ENCODE data around the gene SLC25A25.
A peak's percentile ranks its signal among the peaks of the same experiment; 100 is the strongest.

SLC25A25 gene

DNA sequence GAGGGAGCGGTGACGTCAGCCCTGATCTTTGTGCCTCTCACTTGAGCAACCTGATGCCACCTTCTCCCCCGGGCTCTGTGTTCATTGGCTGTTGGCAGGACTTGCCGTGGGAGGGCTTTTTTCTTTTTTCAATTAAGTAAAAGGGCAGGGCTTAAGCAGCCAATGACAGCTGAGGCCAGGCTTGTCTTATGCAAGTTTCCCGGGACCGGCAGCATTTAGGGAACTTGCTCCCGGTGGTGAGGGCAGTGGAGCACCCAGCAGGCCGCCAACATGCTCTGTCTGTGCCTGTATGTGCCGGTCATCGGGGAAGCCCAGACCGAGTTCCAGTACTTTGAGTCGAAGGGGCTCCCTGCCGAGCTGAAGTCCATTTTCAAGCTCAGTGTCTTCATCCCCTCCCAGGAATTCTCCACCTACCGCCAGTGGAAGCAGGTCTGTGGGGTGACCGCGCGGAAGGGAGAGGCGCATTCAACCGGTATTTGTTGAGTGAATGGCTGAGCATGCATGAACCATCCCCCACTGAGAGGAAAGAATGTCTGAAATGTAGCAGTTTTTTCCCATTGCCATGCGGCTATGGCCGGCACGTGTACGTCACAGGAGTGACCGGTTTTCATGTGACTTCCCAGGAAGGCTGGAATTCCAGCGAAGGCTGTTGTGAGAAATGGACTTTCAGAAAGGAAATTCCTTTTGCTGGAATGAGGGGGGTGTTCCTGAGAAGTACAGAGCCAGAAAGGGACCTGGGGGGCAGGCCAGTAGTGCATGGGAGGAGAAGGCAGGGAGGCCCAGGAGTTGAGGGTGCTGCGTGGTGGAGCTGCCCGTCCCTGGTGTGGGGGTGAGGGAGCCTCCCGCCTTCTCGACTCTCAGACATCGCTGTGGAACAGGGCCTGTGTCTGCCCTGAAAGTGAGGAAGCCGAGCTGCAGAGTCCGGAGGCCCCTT is 30.5 kb downstream of the SLC25A25 start:
- peaks cover 37 to 43% of the 10 kb centered on the region in 2 experiments for H3K4me1 ChIP-seq (ENCODE audit: control insufficient read depth in 1 of 2, insufficient read depth in 1 of 2, low read depth in 1 of 2, low read length in 1 of 2)
- peak overlapping the region; percentile 26 to 42 for H3K4me3 ChIP-seq (ENCODE audit: low read depth in 1 of 2, low read length in 1 of 2)
- H3K27me3 ChIP-seq, result no peaks in the 10 kb centered on the region
- TF ChIP-seq, protein P1, sequence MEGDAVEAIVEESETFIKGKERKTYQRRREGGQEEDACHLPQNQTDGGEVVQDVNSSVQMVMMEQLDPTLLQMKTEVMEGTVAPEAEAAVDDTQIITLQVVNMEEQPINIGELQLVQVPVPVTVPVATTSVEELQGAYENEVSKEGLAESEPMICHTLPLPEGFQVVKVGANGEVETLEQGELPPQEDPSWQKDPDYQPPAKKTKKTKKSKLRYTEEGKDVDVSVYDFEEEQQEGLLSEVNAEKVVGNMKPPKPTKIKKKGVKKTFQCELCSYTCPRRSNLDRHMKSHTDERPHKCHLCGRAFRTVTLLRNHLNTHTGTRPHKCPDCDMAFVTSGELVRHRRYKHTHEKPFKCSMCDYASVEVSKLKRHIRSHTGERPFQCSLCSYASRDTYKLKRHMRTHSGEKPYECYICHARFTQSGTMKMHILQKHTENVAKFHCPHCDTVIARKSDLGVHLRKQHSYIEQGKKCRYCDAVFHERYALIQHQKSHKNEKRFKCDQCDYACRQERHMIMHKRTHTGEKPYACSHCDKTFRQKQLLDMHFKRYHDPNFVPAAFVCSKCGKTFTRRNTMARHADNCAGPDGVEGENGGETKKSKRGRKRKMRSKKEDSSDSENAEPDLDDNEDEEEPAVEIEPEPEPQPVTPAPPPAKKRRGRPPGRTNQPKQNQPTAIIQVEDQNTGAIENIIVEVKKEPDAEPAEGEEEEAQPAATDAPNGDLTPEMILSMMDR (IDR thresholded peaks at IDR 0.05), result peak; percentile 13
- peak overlapping the region; percentile 77 for H3K27ac ChIP-seq
- H3K9me3 ChIP-seq, result no peaks in the 10 kb centered on the region
- H3K36me3 ChIP-seq, result peaks cover 27% of the 10 kb centered on the region

GRCh38 chr9:128099231-128099931 is 31.3 kb downstream of the SLC25A25 start:
- H3K4me1 ChIP-seq (ENCODE audit: control insufficient read depth in 1 of 2, insufficient read depth in 1 of 2, low read depth in 1 of 2, low read length in 1 of 2), result peaks cover 31 to 35% of the 10 kb centered on the region in 2 experiments
- H3K27ac ChIP-seq, result peak overlapping the region; percentile 77
- H3K4me3 ChIP-seq (ENCODE audit: low read depth in 1 of 2, low read length in 1 of 2), result no peak overlapping the region
- TF ChIP-seq, protein P1 (IDR thresholded peaks at IDR 0.05), result no peak
- H3K27me3 ChIP-seq, result no peaks in the 10 kb centered on the region
- H3K9me3 ChIP-seq, result no peaks in the 10 kb centered on the region
- peaks cover 36% of the 10 kb centered on the region for H3K36me3 ChIP-seq

DNA sequence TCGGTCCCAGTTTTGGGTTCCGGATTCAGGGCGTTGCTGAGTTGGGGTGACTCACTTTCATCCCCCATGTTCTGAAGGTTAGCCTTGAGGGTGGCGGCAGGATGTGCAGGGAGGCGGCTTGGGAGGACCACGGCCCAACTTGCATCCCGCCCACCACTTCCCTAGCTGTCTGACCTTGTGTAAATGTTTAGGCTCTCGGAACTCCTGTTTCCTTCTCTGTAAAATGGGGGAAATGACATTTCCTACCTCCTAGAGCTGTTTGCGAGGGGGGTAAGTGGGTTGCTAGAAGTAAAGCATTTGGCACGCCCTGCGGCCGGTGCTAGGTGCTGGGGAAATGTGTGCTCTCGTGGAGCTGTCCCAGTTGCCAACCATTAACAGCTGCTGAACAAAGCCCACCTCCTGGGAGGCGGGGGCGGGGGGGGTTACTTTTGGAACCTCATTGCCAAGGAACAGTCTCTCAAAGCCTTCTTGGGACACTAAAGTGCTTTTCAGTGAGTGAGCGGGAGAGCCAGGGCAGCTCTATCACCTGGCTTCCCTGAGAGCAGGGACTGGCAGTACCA is 32.0 kb downstream of the SLC25A25 start:
- TF ChIP-seq, protein P1 (IDR thresholded peaks at IDR 0.05), result no peak
- no peak overlapping the region for H3K4me3 ChIP-seq (ENCODE audit: low read depth in 1 of 2, low read length in 1 of 2)
- peaks cover 37% of the 10 kb centered on the region for H3K36me3 ChIP-seq
- H3K27me3 ChIP-seq, result no peaks in the 10 kb centered on the region
- H3K4me1 ChIP-seq (ENCODE audit: control insufficient read depth in 1 of 2, insufficient read depth in 1 of 2, low read depth in 1 of 2, low read length in 1 of 2), result peaks cover 25 to 28% of the 10 kb centered on the region in 2 experiments
- H3K9me3 ChIP-seq, result no peaks in the 10 kb centered on the region
- H3K27ac ChIP-seq, result no peak overlapping the region

- Histone ChIP-seq H3K4me1 (ENCODE audit: control insufficient read depth in 1 of 2, insufficient read depth in 1 of 2, low read depth in 1 of 2, low read length in 1 of 2) (peaks cover 24% of the 10 kb centered on the region in 2 experiments), H3K4me3 (ENCODE audit: low read depth in 1 of 2, low read length in 1 of 2) (no peak overlapping the region), H3K36me3 (peaks cover 41% of the 10 kb centered on the region), H3K27ac (no peak overlapping the region), H3K27me3 (no peaks in the 10 kb centered on the region), H3K9me3 (no peaks in the 10 kb centered on the region)
- TF ChIP-seq, protein P1 (IDR thresholded peaks at IDR 0.05), result no peak
These were observed 32.5 kb downstream of the SLC25A25 start for GRCh38 chr9:128100581-128100980.

DNA sequence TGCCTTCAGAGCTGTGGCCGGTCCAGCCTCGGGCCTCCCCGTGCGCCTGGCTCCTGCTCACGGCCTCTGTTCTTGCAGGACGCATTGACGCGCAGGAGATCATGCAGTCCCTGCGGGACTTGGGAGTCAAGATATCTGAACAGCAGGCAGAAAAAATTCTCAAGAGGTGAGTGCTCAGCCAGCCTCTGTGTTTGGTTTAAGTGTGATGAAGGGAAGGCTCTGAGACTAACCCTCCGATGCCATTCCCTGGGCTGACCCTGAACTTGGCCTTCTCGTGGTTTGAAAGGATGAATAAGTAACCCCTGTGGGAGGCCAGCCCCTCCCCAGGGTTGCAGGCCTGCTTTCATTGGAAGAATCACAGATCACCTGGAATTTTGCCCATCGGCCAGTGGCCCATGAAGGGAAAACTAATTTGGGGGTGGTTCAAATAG is 33.2 kb downstream of the SLC25A25 start:
- Histone ChIP-seq H3K27ac (no peak overlapping the region), H3K9me3 (no peaks in the 10 kb centered on the region), H3K36me3 (peaks cover 48% of the 10 kb centered on the region), H3K4me1 (ENCODE audit: control insufficient read depth in 1 of 2, insufficient read depth in 1 of 2, low read depth in 1 of 2, low read length in 1 of 2) (peaks cover 24% of the 10 kb centered on the region in 2 experiments), H3K27me3 (no peaks in the 10 kb centered on the region), H3K4me3 (ENCODE audit: low read depth in 1 of 2, low read length in 1 of 2) (no peak overlapping the region)
- TF ChIP-seq, protein P1 (IDR thresholded peaks at IDR 0.05), result no peak

All from neutrophil (primary cell).